Hematopoietic multipotent progenitor cell treated with erythropoietin and hydrocortisone succinate and interleukin-3 and kit ligand, for 6 days (in vitro differentiated cells): ENCODE results near the gene GNAL.
"Not testable (repeated sequence)": the region's sequence is repeated elsewhere in the genome, so short reads cannot be mapped to it uniquely, and the experiment has no call there.

Experiments used
- DNase-seq: peaks from one replicate; pipeline ENCODE4 v3.0.0-alpha.2; 2015

Gene GNAL

GRCh38 chr18:11688972-11689668, at the start of gene GNAL:
Gene GNAL, plus strand, starts transcription at chr18:11689264. Its CDS starts 300 bp downstream, at chr18:11689564.
- DNase-seq, result peak; percentile 75

GRCh38 chr18:11647310-11647709, 41.8 kb upstream of the GNAL start:
- not testable (repeated sequence) for DNase-seq

DNA sequence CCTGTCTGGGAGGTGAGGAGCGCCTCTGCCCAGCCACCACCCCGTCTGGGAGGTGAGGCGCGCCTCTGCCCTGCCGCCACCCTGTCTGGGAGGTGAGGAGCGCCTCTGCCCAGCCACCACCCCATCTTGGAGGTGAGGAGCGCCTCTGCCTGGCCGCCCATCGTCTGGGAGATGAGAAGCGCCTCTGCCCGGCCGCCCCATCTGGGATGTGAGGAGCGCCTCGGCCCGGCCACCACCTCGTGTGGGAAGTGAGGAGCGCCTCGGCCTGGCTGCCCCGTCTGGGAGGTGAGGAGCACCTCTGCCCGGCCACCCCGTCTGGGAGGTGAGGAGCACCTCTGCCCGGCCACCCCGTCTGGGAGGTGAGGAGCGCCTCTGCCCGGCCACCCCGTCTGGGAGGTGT, 41.3 kb upstream of the GNAL start:
- DNase-seq, result not testable (repeated sequence)

DNA sequence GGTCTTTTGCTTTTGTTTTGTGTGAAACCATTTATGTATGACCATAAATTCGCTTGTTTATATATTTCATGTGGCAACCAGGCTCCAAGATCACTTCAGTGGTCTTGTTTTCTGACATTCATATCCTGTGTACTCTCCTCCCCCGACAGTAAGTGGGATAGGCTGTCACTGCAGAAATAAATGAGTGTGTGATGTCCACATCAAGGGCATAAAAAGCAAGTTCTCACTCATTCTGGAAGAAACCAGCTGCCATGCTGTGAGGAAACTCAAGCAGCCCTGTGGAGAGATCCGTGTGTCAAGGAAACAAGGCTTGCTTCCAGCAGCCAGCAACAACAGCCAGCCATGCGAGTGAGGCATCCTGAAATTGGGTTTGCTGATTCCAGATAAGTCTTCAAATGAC, 39.2 kb upstream of the GNAL start:
- no peak for DNase-seq

GRCh38 chr18:11651899-11652298, 37.2 kb upstream of the GNAL start:
- no peak for DNase-seq

GRCh38 chr18:11653521-11653920, 35.5 kb upstream of the GNAL start:
- DNase-seq, result no peak

DNA sequence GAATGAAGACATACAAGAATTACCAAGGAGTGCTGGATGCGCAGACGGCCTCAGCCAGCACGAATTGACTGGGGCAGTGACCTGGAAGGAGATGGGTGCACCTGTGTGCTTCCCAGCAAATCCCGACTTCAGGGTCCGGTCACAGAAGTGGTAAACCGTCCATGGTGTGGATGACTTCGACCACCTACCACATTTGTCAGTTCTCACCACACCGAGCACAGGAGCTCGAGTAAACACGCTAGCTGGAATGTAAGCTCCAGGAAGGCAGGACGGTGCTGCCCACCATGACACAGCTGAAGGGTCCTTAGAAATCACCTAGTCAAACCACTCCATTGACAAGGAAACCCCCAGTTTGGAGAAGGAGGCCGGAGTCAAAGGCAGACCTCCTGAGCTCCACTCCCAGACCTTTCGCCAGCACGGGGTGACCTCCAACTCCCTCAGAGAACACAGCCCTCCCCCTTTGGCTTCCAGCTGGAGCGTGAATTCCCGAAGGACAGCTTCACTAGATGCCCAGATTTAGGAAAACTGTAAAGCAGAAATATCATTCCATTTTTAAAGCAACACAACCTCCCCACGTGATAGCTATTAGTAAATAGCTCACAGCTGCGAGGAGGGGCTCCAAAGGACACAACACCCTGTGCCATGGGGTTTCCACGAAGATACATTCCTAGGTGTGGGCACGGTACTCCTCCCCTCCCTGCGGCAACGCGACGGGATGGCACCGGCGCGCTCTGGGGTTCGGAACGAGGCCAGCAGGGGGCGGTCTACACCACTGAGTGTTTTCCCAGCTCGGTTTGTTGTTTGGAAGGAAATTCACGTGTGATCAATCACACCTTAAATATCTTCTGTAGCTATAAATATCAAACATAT, 34.1 kb upstream of the GNAL start:
- peak; percentile 68 for DNase-seq

GRCh38 chr18:11655606-11655932, 33.5 kb upstream of the GNAL start:
- no peak for DNase-seq

DNA sequence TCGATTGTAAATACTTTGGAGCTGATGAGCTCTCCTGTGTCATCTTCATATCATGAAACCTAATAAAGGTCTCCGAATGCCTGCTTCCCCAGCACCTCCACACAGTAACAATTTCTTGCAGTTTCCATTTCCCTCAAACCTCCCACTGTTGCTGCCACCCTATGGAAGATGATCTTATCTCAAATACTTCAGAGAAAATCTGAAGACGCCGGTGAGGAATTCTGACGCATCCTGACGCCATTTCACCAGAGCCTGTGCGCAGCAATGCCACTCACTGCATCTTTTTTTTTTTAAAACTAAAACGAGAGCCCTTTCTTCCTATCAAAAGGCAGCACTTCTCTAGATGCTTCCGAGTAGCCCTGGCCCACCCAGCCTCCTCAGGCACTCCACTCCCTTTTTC, 31.9 kb upstream of the GNAL start:
- DNase-seq, result no peak

DNA sequence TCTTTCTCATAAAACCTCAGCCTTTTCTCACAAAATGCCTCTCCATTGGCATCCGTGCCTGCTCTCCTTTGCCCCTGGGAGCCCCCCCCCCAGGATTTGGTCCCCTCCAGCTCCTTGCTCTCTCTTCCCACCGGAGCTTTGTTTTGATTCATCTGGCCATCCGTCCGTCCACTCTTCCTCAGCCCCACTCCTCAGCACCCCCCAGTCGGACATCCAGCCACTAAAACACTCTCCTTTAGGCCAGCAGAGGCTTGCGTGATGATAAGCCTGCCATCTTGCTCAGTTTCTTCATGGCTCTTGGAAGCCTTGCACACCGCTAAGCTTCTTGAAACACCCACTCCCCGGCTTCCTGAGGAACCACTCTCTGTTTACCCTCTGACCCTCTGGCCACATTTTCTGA, 31.5 kb upstream of the GNAL start:
- no peak for DNase-seq

DNA sequence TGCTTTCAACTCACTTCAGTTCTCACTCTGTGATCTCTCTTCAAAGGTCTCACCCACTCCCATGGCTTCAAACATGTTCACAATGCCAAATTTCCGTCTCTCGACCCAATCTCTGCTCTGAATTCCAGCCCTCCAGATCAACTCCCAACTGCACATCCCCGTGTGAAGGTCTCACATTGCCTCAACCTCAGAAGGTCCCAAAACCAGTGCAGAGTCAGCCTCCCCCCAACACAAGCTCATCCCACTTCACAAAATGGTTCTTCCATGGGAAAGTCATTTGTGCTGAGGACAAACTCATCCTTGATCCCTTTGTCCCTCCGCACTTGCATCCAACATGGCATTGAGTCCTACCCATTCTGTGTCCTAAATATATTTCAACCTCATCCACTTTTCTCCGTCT, 31.0 kb upstream of the GNAL start:
- no peak for DNase-seq

DNA sequence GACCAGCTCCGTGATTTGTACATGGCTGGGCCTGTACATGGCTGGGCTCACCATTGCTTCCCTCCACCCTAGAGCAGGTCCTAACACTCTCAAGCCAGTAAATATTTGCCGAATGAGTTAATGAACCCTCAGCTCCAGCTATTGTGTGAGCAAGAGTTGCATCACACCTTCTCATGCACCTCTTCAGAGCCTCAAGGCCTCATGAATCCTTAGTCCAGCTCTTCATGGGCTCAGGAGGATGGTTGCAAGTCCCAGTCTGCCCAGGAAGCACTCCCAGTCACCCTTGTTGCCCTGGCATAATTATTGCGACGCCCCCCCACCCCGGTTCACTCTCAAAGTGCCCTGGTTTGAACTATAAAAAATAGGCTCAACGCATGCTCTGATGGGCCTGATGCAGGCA, 30.1 kb upstream of the GNAL start:
- DNase-seq, result no peak

GRCh38 chr18:11660691-11661090, 28.4 kb upstream of the GNAL start:
- DNase-seq, result no peak

- DNase-seq, result no peak
Measured at GRCh38 chr18:11661430-11661829, 27.6 kb upstream of the GNAL start.

GRCh38 chr18:11663439-11664029, 25.5 kb upstream of the GNAL start:
- DNase-seq, result no peak

GRCh38 chr18:11664286-11664685, 24.8 kb upstream of the GNAL start:
- no peak for DNase-seq

- DNase-seq, result no peak
Measured at GRCh38 chr18:11665146-11665545, 23.9 kb upstream of the GNAL start.

DNA sequence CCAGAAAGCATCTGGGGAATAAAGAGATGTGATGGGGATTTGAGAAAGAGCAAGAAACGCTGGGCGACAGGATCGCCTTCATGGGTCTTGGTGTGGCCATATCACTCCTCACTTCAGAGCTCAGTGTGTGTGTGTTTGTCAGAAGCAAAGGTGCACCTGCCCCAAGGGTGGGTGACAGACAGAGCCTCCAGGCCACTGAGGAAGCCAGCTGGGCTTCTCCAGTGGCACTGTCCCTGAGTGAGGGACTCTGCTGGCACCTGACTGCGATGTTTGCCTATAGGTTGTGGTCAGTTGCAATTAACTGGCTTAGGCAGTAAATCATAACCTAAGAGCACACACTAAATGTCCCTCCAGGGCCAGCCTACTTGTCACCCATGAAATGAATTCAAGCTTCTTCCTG, 23.5 kb upstream of the GNAL start:
- DNase-seq, result no peak

- DNase-seq, result no peak
Measured at GRCh38 chr18:11666176-11666575, 22.9 kb upstream of the GNAL start.

GRCh38 chr18:11666831-11667230, 22.2 kb upstream of the GNAL start:
- DNase-seq, result no peak

DNA sequence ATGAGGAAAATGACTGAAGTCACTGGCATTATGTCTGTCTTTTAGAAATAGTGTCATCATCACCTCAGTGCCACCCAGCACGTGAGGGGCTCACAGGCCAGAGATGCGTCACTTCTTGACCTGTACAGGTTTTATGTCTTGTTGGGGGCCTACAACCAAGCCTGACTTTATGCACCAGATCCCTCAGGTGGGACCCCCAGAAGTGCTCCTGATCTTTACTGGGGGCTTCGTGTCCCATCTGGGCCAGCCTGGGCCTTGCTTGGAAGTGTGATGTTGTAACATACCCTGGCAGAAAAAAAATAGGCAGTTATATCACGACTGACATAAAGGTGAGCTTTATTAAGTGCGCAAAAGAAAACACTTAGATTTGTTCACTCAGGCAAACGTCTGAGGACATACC, 21.5 kb upstream of the GNAL start:
- no peak for DNase-seq

DNA sequence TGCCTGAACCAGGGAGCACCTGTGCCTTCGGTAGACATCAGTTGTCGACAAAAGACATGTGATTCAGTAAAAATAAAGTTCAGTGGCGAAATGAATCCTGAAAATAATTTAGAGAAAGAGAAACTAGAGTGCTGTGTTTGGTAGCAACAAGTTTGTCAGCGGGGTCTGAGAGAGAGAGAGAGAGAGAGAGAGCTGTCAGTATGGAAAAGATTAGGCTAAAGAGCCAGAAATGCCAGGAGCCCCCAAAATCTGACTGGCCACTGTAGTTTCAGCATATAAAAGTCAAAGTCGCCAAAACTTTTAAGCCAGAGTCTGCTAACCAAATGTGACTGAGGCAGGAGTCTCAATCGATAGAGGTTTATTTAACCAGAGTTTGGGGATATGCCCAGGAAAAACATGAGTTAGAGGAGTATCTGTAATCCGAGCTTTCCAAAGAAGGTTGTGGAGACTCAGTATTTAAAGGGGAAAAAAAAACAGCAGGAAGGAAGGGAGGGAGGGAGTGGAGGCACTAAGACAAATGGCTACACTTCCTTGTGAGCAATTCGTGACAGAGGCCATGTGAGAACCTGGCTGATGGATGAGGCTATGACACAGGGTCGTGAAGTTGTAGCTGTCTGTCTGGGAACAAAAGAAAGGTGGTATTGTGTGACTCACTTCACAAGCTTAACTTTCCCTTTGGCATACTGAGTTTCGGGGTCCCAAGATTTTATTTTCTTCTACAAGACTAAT, 20.5 kb upstream of the GNAL start:
- DNase-seq, result no peak

- no peak for DNase-seq
Measured at GRCh38 chr18:11669271-11669947, 19.7 kb upstream of the GNAL start.
